Stimulated activated CD8-positive, alpha-beta memory T cell treated with anti-CD3 and anti-CD28 coated beads, Interleukin-4, amount 100 ng/mL, for 48 hours (primary cell): ENCODE results near the gene TBXAS1.

Source experiments
- DNase-seq: peaks from one replicate; pipeline ENCODE4 v3.0.0-alpha.2; 2020

TBXAS1 gene

GRCh38 chr7:139857791-139858190, 28.7 kb downstream of the TBXAS1 start:
- no peak for DNase-seq

DNA sequence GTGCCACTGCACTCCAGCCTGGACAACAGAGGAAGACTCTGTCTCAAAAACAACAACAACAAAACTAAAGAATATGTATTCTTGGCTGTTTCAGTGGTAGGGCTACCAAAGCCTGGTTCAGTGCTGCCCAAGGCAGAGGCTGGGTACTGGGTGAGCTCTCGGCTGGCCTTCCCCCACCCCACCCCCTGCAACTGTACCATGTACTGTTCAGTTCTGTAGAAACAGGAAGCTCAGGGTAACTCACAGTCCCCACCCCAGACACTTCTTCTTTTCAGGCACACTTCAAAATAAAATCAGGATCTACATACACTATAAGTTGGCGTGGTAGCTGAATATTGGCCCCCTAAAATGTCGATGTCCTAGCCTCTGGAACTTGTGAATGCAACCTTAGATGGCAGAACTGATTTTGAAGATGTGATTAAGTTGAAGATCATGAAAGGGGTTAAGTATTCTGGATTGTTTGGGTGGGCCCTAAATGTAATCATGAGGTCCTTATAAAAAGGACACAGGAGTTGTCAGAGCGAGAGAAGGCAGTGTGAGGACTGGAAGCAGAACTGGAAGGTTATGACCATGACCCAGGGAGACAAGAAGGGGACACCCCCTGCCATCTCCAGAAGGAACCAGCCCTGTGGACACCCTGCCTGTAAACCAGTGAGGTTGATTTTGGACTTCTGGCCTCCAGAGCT, 31.2 kb downstream of the TBXAS1 start:
- DNase-seq, result no peak

DNA sequence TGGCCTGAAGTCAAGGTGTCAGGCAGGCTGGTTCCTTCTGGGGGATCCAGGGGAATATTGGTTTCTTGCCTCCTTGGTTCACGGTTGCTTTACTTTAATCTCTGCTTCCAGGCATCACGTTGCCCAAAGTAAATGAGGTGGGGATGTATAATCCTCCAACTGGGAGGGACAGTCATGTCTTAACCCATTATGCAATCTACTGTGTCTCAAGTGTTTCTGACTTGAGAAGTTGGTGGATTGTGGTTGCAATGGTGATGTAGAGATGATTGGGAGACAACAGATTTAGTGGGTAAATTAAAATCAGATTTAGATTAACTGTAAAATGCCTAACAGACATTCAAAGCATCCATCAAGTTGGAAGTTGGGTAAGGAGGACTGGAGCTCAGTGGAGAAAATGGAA, 32.7 kb downstream of the TBXAS1 start:
- no peak for DNase-seq

- no peak for DNase-seq
Measured at GRCh38 chr7:139866047-139866837, 37.2 kb downstream of the TBXAS1 start.

DNA sequence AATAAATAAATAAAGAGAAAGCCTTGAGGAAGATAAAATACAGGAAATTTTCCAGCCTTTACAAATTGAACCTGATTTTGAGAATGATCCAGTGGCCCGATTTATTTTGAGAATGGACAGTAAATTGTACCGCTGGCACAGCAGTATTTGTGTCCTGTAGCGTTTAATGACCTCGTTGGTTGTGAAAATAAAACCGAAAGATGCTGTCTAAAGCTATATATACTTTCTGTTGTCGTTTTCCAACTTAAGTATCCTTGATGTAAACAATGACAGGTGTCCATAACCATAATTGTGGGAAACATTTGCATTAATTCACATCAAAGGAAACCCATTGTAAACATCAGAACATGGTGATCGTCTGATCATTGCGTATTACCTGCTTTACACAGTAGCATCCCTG, 38.8 kb downstream of the TBXAS1 start:
- no peak for DNase-seq

GRCh38 chr7:139869886-139870285, 40.8 kb downstream of the TBXAS1 start:
- DNase-seq, result no peak

DNA sequence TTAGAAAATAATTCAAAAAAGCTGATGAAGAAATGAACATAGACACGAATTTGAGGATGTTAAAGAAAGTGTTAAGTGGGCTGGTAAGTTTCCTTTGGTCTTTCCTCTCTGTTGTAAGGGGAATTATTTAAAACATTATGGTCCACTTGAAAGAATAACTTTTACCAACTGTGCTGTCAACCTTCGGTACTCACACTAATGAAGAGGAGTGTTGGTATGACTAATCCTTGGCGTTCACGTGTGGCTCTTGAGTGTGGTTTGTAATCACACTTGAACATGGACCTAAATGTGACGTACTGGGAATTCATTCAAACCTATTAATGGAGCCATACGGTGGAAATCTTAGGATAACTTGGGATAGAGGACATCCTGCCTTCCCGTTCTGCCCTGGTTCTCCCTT, 41.3 kb downstream of the TBXAS1 start:
- no peak for DNase-seq

DNA sequence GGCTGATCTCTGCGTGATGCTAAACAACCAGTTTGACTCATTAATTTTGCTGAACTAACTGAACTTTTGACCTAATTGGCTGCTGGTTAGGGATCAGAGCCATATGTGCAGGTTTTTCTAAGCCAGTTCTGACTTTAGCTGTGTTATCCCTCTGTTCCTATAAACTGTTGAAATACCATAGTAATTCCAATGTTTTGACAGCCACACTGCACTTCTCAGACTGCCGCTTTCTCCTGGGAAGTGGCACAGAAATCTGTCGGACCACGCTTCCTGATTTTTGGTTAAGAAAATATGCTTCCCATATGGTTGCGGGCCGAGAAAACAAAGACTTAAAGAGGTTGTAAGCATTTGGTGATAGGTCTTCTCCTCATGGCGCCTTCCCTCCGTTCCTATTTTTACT, 42.3 kb downstream of the TBXAS1 start:
- DNase-seq, result no peak

- DNase-seq, result no peak
Measured at GRCh38 chr7:139871820-139872219, 42.8 kb downstream of the TBXAS1 start.

DNA sequence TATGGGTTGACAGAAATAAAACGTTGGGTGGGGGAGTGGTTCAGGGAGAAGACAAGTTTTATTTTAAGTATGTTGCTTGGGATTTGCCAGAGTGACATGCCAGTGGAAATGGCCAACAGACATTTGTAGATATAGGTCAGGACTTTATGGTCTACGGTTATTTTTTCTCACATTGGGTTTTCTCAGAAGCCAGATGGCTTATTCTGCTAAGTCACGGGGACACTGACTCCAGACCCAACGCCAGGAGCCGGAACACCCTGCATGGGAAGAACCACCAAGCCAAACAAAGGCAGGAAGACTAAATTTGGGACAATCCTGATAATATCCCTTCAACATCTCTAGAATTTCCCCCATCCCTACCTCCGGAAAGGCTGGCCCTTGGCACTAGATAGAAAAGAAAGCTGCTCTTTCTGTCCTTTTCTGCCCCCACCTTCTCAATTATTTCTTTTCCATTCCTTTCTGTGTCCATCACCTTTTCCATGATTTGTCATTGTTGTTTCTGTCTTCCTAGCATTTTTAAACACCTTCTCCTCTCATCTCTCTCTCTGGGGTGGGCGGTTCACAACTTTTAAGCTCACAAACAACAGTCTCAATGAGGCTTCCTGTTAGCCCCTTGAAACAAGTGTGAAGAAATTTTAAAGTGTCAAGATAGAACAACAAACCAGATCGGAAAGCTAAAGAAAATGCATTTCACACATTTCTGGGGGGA, 44.7 kb downstream of the TBXAS1 start:
- no peak for DNase-seq

DNA sequence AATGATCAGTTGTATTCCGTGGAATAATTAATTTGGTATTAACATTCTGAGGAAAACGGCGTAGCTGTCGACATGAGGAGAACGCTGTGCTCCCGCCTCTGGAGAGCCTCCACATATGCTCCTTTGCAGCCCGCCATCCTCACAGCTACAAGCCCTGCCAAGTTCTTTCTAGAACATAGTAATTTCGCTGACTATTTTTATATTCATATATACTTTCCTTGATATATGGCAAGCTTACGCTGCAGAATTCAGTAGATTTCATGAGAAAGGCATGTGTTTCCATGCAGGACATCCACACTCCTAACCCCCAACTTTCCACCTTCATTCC, 45.2 kb downstream of the TBXAS1 start:
- no peak for DNase-seq

DNA sequence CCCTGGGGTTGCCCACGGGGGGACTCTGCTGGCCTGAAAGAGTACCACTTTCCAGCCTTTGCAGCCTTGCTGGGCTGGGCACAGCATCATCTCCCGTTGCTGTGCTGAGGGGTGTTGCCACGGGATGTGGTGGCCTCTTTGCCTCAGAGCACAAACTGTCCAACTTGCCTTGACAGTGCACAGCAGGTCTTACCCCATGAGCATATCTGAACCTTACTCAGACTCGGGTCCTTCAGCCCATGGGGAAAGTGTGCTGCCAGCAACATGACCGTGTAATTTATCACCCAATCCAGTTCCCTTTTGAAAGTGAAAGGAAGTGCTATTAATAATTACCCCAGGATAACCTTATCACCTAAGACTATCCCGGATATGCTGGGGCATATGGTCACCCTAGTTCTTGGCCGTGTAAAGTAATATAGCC, 46.8 kb downstream of the TBXAS1 start:
- no peak for DNase-seq

DNA sequence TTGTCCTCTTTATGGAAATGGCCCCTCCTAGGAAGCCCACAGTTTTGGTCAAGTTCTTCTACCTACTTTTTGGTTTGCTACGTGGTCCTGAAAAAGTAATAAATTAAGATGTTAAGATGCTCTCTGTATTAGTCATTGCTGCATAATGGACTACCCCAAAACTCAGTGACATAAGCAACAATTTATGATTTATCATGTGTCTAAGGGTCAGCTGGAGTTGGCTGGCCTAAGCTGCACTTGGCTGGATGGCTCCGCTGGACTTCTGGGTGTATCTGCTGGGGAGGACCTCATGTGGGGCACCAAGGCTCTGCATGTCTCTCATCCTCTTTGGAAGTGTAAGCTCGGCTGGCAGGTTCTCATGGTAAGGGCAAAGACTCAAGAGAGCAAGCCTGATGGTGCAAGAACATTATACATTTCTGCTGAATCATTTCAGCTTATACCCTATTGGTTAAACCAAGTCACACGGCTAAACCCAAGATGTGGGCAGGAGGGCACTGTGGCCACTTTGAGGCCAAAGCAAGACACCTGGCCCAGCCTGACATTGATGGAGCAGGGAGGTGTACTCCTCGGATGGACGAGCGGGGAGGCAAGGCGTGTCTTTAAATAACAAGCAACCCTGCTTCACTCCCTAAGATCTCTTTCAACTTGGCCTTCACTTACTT, 47.7 kb downstream of the TBXAS1 start:
- DNase-seq, result no peak

- DNase-seq, result no peak
Measured at GRCh38 chr7:139883814-139884213, 54.8 kb downstream of the TBXAS1 start.

- no peak for DNase-seq
Measured at GRCh38 chr7:139884441-139884840, 55.4 kb downstream of the TBXAS1 start.

DNA sequence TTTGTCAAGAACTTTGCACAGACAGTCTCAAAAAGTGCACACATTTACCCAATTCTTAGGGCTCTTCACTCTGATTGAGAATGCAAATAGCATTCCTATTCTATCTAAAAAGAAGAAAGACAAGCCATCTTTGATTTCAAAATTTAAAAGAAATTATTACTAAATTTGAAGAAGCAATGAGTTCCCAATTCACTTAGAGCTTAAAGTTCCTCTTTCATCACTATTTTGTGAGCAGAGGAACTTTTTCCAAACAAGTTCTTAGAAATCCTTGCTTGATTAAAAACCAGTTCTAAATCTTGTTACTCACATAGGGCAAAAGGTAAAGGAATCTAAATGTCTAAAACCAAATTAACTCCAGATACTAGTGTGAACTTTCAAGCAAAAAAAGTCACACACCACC, 56.4 kb downstream of the TBXAS1 start:
- DNase-seq, result no peak

DNA sequence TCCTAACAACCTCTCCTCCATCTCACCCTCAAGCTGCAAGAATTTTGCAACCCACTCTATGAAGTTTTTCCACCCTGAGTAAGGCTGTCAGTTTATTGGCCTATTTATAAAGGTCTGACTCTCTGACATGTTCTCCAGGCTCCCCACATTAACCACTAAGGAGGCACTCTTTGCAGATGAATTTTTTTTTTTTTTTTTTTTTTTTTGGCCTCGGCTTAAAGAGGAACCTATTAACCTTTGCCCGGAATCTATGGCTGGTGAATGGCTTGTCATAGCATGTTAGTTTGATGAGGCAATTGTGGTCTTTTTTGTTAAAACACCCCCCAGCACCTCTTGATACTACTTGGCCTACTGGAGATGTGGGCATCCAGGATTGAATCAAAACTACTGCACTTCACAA, 57.1 kb downstream of the TBXAS1 start:
- DNase-seq, result no peak

GRCh38 chr7:139886899-139887298, 57.8 kb downstream of the TBXAS1 start:
- DNase-seq, result no peak

GRCh38 chr7:139887992-139888481, 59.0 kb downstream of the TBXAS1 start:
- no peak for DNase-seq

DNA sequence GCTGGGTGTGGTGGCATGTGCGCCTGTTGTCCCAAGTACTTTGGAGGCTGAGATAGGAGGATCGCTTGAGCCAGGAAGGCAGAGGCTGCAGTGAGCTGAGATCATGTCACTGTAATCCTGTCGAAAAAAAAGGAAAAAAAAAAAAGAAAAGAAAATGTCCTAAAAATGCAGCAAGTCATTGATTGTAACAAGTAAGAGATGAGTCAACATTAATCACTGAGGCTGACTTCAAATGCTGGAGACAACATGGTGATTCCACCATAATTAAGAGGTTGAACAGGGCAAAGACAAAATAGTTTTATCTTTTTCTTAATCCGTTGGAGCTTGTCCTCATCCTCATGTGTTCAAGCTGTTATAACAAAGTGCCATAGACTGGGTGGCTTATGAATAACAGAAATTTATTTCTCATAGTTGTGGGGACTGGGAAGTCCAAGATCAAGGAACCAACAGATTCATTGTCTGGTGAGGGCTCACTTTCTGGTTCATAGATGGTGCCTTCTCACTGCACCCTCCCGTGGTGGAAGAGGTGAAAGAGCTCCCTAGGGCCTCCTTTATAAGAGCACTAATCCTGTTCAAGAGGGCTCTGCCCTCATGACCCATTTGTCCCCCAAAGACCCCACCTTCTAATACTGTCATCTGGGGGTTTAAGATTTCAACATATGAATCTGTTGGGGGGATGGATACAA, 60.3 kb downstream of the TBXAS1 start:
- DNase-seq, result no peak

DNA sequence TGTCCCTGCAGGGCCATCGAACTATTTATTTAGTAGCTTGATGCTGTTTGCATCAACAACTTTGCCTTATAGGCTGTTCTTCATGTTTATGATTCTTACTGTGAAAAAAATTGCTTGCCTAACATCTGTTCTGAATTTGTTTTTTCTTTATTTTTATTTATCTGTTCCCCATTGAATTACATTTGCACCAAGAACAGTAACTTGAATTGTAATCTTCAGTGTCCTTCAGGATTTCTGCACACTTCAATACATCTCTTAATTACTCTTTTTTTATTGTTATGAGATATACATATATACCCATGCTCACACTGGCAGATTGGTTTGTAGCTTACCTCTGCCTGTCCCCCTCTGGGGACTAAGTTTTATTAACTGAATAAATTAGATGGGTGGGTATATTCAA, 64.4 kb downstream of the TBXAS1 start:
- DNase-seq, result no peak

DNA sequence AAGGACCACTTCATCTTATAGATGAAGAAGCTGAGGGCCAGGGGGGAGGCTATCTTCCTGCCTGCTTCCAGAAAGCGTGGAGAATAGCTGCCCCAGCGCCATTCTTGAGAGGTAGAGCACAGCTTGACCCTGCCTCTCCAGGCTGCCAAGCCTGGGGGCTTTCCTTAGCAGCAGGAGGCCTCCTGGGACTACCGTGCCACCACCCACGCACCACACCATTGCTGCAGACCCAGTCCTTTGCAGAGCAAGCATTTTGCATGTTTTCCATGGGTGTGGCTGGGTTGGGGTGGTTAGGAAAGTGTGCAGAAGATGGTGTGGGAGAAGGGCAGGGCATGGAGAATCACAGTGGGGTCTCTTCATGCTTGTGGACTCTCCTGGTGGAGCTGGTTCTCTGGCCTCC, 64.9 kb downstream of the TBXAS1 start:
- no peak for DNase-seq
